Measurements from ENCODE around the gene CLDN2.

Gene CLDN2

DNA sequence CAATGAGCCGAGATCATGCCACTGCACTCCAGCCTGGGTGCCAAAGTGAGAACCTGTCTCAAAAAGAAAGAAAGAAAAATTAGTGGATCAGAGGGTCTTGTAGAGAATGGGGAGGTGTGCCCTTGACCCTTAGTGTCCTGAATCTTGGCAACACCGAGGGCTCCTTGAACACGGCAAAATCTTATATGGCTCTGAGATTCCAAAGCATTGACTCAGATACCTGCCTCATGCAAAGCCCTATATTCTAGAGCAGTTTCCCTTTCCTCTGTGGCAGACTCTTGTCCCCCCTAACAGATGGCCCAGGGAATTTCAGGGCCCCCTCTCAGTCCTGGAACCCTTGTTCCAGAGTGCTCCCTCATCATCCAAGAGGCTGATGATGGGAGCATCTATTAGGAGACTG, 6.8 kb downstream of the CLDN2 start:
- no peak for DNase-seq

DNA sequence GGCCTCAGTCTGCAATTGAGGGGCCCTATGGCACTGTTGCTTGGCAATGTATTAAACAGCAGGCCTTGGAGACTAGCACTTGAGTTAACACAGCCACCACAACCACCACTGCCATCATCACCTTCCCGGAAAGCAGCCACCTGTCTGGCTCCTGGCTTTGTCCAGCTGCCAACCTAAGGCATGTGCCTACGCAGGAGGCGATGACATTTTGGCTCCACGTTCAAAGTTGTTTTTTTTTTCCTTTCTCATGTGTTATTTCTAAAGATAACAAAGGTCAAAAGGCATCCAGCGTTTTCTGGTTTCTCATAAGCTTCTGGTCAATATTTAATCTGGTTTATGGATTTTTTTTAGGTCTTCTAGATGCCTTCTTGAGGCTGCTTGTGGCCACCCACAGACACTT, 7.5 kb downstream of the CLDN2 start:
- no peak for DNase-seq

- DNase-seq: no peak
Observed at GRCh38 chrX:106928227-106928626, 8.0 kb downstream of the CLDN2 start.

- DNase-seq: no peak
Observed at GRCh38 chrX:106931831-106932491, 11.8 kb downstream of the CLDN2 start.

- no peak for DNase-seq
Observed at GRCh38 chrX:106932492-106932923, 12.3 kb downstream of the CLDN2 start.

DNA sequence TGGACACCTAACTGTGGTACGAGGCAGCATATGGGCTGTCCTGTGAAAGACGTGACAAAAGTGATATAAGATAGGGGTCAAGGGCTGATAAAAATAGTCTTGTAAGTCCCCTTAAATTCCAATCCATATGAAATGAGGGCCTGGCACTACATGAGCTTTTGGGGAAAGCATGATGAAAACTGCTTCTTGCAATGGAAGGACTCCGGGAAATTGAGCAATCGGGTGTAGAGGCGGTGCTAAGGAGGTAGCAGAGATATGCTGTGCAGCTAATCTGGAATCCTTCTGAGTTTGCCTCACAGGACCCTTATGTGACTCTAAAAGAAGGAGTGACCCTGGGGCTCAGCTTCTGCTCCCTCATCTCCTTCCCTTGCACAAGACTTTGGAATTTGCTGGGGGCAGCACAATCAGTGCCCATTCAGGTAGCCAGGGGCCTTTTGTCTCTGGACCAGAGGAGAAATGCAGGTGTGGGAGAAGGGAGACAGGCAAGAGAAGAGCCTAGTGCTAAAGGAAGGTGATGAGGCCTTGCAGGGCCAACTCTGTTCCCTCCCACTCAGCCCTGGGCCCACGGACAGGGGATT, 12.8 kb downstream of the CLDN2 start:
- DNase-seq: no peak

DNA sequence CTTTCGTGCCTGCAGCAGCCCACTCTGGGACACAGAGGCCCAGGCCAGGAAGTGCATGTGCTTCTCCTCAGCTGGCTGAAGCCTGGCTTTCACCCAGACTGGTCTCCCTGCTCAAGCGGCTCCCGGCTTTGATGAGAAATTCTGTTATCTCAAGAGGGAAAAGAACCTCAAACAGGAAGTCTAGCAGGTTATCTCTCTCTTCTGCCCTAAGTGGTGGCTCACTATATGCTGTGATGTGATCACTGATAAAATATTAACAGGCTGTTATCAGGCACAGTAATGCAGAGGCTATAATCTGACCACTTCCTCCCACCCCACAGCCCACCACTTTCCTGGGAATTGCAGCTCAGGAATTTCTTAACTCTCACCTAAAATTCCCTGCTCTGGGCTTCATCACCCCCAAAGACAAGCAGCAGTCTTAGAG, 13.3 kb downstream of the CLDN2 start:
- DNase-seq: no peak

- no peak for DNase-seq
Observed at GRCh38 chrX:106935175-106935574, 15.0 kb downstream of the CLDN2 start.

DNA sequence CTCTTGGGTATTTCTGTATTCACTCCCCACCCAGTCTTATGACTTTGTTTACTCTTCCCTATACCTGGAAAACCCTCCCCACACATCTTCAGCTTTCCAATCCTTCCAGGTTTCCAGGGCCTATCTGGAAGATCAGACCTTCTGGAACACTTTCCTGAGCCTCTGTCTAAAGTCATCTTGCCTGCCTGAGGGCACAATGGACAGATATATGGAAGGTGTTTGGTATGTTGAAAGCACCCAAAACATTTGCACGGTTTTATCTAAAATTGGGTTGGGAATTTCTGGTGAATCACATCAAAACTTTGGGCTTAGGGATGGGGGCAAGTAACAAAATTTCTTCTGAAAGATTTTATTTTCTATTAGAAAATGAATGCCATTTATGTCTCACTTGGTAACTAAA, 16.0 kb downstream of the CLDN2 start:
- no peak for DNase-seq

- no peak for DNase-seq
Observed at GRCh38 chrX:106939566-106939965, 19.4 kb downstream of the CLDN2 start.

- DNase-seq: no peak
Observed at GRCh38 chrX:106940068-106940467, 19.9 kb downstream of the CLDN2 start.

- DNase-seq: no peak
Observed at GRCh38 chrX:106946464-106946863, 26.3 kb downstream of the CLDN2 start.

GRCh38 chrX:106948641-106949040, 28.4 kb downstream of the CLDN2 start:
- no peak for DNase-seq

DNA sequence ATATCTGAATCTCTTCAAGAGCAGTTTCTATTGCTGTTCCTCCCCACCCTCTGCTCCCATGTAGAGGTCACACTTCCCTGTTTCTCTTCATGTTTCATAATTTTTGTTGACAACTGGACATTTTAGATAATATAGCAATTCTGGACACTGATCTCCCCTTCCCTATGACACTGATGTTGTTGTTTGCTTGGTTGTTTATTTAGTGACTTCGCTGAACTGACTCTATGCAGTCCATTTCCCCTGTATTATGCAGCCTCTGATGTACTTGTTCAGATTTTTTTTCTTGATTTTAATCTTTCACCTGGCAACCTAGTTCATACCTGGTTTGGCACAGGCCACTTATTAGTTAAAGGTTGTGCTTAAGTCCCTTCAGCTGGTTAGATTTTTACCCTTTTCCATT, 29.2 kb downstream of the CLDN2 start:
- DNase-seq: no peak

DNA sequence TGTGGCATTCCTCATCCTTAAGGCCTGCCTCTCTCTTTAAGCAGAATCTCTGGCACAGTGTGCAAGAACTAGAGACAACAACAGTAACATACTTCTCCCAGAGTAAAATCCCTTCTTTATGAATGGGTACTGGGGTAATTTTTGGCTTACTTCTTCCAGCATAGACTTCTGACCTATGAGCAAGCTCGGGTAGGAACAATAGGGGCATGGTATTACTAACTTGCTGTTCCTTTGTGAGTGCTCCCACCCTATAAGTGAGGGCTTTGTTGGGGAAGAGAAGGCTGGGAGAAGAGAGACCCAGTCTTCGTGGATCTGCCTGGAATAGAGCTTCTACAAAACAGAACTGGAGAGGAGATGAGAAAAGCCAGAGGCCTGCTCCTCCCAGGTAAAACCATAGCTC, 30.2 kb downstream of the CLDN2 start:
- no peak for DNase-seq

- no peak for DNase-seq
Observed at GRCh38 chrX:106951230-106951629, 31.0 kb downstream of the CLDN2 start.

- DNase-seq: no peak
Observed at GRCh38 chrX:106952089-106952488, 31.9 kb downstream of the CLDN2 start.

DNA sequence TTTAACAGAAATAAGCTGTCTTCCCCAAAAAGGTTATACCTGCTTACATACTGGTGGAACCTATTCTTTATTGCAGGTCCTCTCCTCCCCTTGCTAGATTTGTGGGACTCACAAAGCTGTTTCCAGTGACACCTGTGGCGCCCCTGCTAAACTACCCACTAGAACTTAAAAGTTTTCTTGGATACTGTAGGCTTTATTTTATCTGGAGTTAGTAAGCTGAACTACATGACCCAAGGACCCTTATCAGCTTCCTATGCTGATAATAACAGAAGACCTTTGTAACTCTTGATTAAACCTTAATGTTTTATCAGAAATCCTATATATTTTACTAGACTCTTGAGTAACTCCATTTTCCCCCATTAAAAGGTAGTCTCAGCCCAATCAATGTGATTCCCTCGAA, 32.3 kb downstream of the CLDN2 start:
- no peak for DNase-seq

GRCh38 chrX:106952988-106953387, 32.8 kb downstream of the CLDN2 start:
- DNase-seq: no peak

DNA sequence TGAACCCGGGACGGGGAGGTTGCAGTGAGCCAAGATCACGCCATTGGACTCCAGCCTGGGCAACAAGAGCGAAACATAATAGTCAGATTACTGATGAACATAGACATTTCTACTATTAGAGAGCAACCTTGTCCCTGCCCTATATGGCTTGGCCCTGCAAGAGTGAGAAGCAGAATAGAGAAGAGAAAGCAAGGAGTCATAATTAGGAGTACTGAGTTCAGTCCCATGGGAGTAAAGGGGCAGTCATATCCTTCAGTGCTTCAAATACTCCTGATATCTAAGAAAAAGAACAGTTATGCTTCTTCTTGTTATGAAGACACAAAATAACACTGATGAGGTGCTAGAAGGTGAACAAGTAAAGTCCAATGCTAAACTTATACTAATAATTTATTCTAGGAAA, 33.8 kb downstream of the CLDN2 start:
- DNase-seq: no peak

DNA sequence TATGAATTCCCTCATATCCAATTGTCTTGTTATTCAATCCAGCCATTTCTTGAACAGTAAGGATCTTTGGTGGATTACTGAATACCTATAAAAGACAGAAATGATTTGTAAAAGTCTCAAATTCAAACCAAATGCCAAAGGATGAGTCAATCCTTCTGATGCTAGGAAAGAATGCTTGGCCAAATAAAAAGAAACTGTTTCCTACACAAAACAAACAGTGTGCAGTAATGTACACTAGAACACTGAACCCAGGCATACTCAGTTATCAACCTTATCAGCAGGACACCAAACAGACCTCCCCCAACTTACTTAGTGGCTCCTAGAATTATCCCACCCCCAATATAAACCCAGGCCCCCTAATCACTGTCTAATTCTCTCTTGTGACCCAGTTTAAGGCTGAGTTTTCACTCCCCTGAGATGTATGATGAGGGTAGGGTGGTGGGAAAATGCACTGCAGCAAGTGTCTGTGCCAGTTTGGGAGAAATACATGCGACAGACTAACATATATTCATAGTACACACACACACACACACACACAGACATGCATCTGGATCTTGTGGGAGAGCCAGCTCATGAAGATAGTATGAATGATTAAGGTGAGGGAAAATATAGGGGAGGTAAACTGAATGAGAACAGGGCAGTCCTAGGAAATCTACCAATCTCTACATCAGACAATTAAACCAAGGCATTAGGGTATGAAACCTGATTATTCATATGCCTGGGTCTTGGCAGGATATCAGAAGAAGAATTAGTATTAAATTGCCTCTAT, 35.0 kb downstream of the CLDN2 start:
- no peak for DNase-seq

- no peak for DNase-seq
Observed at GRCh38 chrX:106957856-106958255, 37.7 kb downstream of the CLDN2 start.

DNA sequence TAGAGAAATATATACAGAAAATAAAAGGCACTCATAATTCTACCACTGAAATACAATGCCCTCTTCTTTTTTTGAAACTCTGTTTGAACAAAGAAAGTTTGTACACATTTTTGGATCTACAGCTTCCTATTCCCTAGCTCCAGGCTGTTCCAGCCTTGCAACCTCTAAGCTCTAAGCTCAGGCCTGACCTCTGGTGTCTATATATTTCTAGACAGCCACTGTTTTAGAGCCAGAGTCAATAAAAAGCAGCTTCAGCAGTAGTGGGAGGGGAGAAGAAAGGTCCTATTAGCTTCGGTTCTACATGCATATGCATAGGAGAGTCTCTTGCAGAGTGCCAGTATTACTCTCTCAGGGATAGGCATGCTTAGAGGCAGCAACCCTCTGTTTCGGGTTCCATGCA, 39.7 kb downstream of the CLDN2 start:
- DNase-seq: no peak

DNA sequence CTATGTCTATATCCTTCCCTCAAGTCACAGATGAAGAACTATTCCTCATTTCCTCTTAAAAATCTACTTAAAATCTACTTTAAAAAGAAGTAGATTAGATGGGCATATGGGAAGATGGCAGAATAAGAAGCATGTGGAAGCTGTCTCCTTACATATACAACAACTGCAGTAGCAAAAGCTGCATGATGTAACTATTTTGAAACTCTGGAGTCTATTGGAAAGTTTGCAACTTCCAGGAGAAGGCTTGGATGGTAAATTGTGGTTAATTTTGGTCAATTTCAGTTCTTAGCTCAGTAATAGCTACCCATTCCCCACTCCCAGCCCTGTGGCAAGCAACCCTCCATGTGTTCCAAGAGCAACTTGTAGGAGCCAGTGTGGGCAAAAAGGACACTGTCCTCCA, 42.9 kb downstream of the CLDN2 start:
- DNase-seq: no peak
